Mesothelial cell of epicardium (in vitro differentiated cells): ENCODE results near the gene LYRM9. TPM values are rescaled to one million over a fixed set of nuclear protein-coding genes. Genes with fewer than 3 reads are reported as not detected.

Experiments used
- DNase-seq, 2 experiments: peaks; one replicate each; pipeline ENCODE4 v3.0.0; 2021; ENCODE audit warnings: low spot score in 2 of 2; ENCODE audit not compliant: unreplicated experiment in 2 of 2
- H3K27ac Mint-ChIP-seq: 2 replicates; pipeline ENCODE4 v1.8.0; 2021; ENCODE audit warnings: mixed read lengths
- H3K27me3 Mint-ChIP-seq: 2 replicates; pipeline ENCODE4 v1.8.0; 2021; ENCODE audit warnings: low read depth, mixed read lengths
- H3K36me3 Mint-ChIP-seq: 2 replicates; pipeline ENCODE4 v1.8.0; 2021; ENCODE audit warnings: mixed read lengths
- H3K4me1 Mint-ChIP-seq: 2 replicates; pipeline ENCODE4 v1.8.0; 2021; ENCODE audit warnings: mixed read lengths
- H3K4me3 Mint-ChIP-seq: 2 replicates; pipeline ENCODE4 v1.8.0; 2021; ENCODE audit warnings: mild to moderate bottlenecking, moderate library complexity, mixed read lengths
- H3K9me3 Mint-ChIP-seq: 2 replicates; pipeline ENCODE4 v1.8.0; 2021; ENCODE audit warnings: mixed read lengths
- total RNA-seq: library from RNA; stranded (reverse); gene quantifications from 3 replicates; pipeline ENCODE4 v1.2.1, GENCODE V29; 2021
- TF ChIP-seq, protein P1 (sequence below): fragments of 200-600 bp; sonication (generic); IDR thresholded peaks from one replicate; pipeline ENCODE4 v1.5.0; 2021; ENCODE audit warnings: antibody characterized with exemption; ENCODE audit not compliant: unreplicated experiment

LYRM9 gene
- total RNA-seq, 1 donor from 2014 or later, result 26.6 TPM

GRCh38 chr17:27860971-27861664 lies 32.0 kb downstream of the LYRM9 start:
- Mint-ChIP-seq H3K27ac (no peak overlapping the region), H3K4me3 (no peak overlapping the region), H3K27me3 (peaks cover 15% of the 10 kb centered on the region), H3K9me3 (no peaks in the 10 kb centered on the region), H3K4me1 (peaks cover 4% of the 10 kb centered on the region), H3K36me3 (no peaks in the 10 kb centered on the region)
- no peak for DNase-seq
- TF ChIP-seq, protein P1, sequence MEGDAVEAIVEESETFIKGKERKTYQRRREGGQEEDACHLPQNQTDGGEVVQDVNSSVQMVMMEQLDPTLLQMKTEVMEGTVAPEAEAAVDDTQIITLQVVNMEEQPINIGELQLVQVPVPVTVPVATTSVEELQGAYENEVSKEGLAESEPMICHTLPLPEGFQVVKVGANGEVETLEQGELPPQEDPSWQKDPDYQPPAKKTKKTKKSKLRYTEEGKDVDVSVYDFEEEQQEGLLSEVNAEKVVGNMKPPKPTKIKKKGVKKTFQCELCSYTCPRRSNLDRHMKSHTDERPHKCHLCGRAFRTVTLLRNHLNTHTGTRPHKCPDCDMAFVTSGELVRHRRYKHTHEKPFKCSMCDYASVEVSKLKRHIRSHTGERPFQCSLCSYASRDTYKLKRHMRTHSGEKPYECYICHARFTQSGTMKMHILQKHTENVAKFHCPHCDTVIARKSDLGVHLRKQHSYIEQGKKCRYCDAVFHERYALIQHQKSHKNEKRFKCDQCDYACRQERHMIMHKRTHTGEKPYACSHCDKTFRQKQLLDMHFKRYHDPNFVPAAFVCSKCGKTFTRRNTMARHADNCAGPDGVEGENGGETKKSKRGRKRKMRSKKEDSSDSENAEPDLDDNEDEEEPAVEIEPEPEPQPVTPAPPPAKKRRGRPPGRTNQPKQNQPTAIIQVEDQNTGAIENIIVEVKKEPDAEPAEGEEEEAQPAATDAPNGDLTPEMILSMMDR, result no peak

GRCh38 chr17:27858621-27859305 lies 34.4 kb downstream of the LYRM9 start:
- no peaks in the 10 kb centered on the region for H3K4me1 Mint-ChIP-seq
- H3K4me3 Mint-ChIP-seq, result no peak overlapping the region
- H3K27me3 Mint-ChIP-seq, result peaks cover 30% of the 10 kb centered on the region
- no peak overlapping the region for H3K27ac Mint-ChIP-seq
- H3K9me3 Mint-ChIP-seq, result no peaks in the 10 kb centered on the region
- no peak for DNase-seq
- TF ChIP-seq, protein P1, result no peak
- no peaks in the 10 kb centered on the region for H3K36me3 Mint-ChIP-seq

DNA sequence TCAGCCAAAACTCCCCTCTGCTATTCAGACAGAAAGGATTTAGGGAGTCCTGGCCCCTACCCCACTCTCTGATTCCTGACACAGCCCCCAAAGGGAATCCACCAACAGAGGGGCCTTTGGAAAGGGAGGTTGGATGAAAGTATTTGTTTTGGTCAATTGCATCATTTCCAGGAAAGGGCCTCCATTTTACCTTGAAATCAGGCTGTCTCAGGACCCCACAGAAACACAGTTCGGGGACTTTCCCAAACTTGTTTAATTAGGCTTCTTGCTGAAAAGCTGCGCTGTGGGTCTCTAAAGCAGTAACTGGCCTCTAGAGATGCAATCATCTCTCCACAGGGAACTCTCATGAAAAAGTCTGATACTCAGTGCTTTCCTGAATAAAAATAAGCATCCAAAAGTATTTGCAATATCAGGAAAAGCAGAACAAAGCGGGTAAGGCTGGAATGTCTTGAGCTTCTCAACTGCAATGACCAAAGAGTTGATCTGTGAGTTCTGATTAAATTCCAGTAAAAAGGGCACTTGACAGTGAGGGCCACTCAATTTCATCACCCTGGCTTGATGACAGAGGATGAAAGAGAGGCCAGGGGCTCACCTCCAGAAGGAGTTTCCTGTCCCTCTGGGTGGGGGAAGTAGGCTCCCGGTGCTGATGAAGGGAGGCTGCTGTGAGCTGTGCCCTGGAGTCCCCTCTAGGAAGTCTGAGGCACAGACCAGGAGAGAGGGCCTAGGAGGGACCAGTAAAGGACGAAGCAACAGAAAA lies 36.3 kb downstream of the LYRM9 start:
- Mint-ChIP-seq H3K27ac (no peak overlapping the region), H3K4me3 (no peak overlapping the region), H3K4me1 (no peaks in the 10 kb centered on the region), H3K9me3 (no peaks in the 10 kb centered on the region), H3K36me3 (no peaks in the 10 kb centered on the region), H3K27me3 (peaks cover 41% of the 10 kb centered on the region)
- DNase-seq, result no peak
- TF ChIP-seq, protein P1, result no peak

DNA sequence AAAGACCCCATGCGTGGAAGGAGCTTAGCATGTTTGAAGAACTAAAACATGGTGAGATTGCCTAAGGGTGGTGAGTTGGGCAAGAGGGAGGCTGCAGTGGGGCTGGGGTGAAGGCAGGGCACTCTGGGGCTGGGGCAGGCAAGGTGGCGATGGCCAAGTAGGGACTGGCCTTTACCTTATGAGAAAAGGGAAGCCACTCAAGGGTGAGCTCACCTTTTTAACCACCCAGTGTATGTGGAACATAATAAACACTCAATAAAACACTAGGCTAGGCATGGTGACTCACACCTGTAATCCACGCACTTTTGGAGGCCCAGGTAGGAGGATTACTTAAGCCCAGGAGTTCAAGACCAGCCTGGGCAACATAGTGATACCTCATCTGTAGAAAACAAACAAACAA lies 37.7 kb downstream of the LYRM9 start:
- no peaks in the 10 kb centered on the region for H3K4me1 Mint-ChIP-seq

GRCh38 chr17:27854163-27854562 lies 39.0 kb downstream of the LYRM9 start:
- Mint-ChIP-seq H3K36me3 (no peaks in the 10 kb centered on the region), H3K4me3 (no peak overlapping the region), H3K27me3 (peaks cover 45% of the 10 kb centered on the region), H3K9me3 (no peaks in the 10 kb centered on the region), H3K27ac (no peak overlapping the region), H3K4me1 (no peaks in the 10 kb centered on the region)
- DNase-seq, result no peak
- TF ChIP-seq, protein P1, result no peak

More for the DNA sequence above, 37.7 kb downstream of the LYRM9 start:
- TF ChIP-seq, protein P1, result no peak
- Mint-ChIP-seq H3K4me3 (no peak overlapping the region), H3K9me3 (no peaks in the 10 kb centered on the region), H3K27me3 (peaks cover 45% of the 10 kb centered on the region), H3K36me3 (no peaks in the 10 kb centered on the region), H3K27ac (no peak overlapping the region)
- DNase-seq, result no peak
